Measurements from ENCODE around the gene HIVEP1.

- TF ChIP-seq, protein P1, sequence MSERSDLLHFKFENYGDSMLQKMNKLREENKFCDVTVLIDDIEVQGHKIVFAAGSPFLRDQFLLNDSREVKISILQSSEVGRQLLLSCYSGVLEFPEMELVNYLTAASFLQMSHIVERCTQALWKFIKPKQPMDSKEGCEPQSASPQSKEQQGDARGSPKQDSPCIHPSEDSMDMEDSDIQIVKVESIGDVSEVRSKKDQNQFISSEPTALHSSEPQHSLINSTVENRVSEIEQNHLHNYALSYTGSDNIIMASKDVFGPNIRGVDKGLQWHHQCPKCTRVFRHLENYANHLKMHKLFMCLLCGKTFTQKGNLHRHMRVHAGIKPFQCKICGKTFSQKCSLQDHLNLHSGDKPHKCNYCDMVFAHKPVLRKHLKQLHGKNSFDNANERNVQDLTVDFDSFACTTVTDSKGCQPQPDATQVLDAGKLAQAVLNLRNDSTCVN (tag by site-specific recombination; optimal IDR thresholded peaks at IDR 0.05): no peak
- TF ChIP-seq CTCF (tag by site-specific recombination; IDR thresholded peaks at IDR 0.05): no peak
- no peak for TF ChIP-seq ZNF114 (tag by site-specific recombination; IDR thresholded peaks at IDR 0.05)
- TF ChIP-seq, protein P2, sequence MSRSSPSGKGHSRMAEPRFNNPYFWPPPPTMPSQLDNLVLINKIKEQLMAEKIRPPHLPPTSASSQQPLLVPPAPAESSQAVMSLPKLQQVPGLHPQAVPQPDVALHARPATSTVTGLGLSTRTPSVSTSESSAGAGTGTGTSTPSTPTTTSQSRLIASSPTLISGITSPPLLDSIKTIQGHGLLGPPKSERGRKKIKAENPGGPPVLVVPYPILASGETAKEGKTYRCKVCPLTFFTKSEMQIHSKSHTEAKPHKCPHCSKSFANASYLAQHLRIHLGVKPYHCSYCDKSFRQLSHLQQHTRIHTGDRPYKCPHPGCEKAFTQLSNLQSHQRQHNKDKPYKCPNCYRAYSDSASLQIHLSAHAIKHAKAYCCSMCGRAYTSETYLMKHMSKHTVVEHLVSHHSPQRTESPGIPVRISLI (tag by site-specific recombination; IDR thresholded peaks at IDR 0.05): no peak
- no peak for TF ChIP-seq ZFP41 (tag by site-specific recombination; IDR thresholded peaks at IDR 0.05; ENCODE audit: borderline replicate concordance)
- TF ChIP-seq, protein P3, sequence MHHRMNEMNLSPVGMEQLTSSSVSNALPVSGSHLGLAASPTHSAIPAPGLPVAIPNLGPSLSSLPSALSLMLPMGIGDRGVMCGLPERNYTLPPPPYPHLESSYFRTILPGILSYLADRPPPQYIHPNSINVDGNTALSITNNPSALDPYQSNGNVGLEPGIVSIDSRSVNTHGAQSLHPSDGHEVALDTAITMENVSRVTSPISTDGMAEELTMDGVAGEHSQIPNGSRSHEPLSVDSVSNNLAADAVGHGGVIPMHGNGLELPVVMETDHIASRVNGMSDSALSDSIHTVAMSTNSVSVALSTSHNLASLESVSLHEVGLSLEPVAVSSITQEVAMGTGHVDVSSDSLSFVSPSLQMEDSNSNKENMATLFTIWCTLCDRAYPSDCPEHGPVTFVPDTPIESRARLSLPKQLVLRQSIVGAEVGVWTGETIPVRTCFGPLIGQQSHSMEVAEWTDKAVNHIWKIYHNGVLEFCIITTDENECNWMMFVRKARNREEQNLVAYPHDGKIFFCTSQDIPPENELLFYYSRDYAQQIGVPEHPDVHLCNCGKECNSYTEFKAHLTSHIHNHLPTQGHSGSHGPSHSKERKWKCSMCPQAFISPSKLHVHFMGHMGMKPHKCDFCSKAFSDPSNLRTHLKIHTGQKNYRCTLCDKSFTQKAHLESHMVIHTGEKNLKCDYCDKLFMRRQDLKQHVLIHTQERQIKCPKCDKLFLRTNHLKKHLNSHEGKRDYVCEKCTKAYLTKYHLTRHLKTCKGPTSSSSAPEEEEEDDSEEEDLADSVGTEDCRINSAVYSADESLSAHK (tag by site-specific recombination; IDR thresholded peaks at IDR 0.05): no peak
- no peak for TF ChIP-seq ZNF654 (tag by site-specific recombination; IDR thresholded peaks at IDR 0.05; ENCODE audit: low read depth)
- TF ChIP-seq YY1 (tag by site-specific recombination; IDR thresholded peaks at IDR 0.05): no peak
- TF ChIP-seq BCL6B (tag by site-specific recombination; IDR thresholded peaks at IDR 0.05): no peak
- TF ChIP-seq ZNF677 (tag by site-specific recombination; IDR thresholded peaks at IDR 0.05): no peak
- no peak for TF ChIP-seq ZNF561 (tag by site-specific recombination; IDR thresholded peaks at IDR 0.05; ENCODE audit: borderline replicate concordance)
- TF ChIP-seq ZNF701 (tag by site-specific recombination; IDR thresholded peaks at IDR 0.05): no peak
Observed at GRCh38 chr6:12171717-12172116, 159.6 kb downstream of the HIVEP1 start.

Measured in HEK293 (cell line).